HepG2 (cell line): ENCODE data around the gene SEPTIN10.

Experiments
- CHD2 ChIP-seq: IDR thresholded peaks from 2 replicates; pipeline ENCODE4 v1.6.1; 2011; ENCODE audit warnings: low read depth, low read length, improper control_type of control experiment
- ISL2 ChIP-seq: sonication (generic); formaldehyde crosslinking; IDR thresholded peaks from 2 replicates; pipeline ENCODE4 v1.5.0; 2020; ENCODE audit warnings: missing genetic modification reagents
- JUND ChIP-seq: sonication (generic); formaldehyde crosslinking; IDR thresholded peaks from 2 replicates; pipeline ENCODE4 v1.8.0; 2022; ENCODE audit warnings: mild to moderate bottlenecking, missing genetic modification reagents
- MTERF4 ChIP-seq: sonication (generic); formaldehyde crosslinking; IDR thresholded peaks from 2 replicates; pipeline ENCODE4 v1.8.0; 2023; ENCODE audit warnings: mild to moderate bottlenecking, missing genetic modification reagents
- RAD21 ChIP-seq: fragments of 450-650 bp; formaldehyde crosslinking; IDR thresholded peaks from 2 replicates; pipeline ENCODE4 v1.5.0; 2020; ENCODE audit warnings: mild to moderate bottlenecking
- SIX1 ChIP-seq: sonication (generic); formaldehyde crosslinking; IDR thresholded peaks from 2 replicates; pipeline ENCODE4 v1.4.0; 2020; ENCODE audit warnings: missing genetic modification reagents, borderline replicate concordance
- SPEN ChIP-seq: sonication (generic); formaldehyde crosslinking; IDR thresholded peaks from 2 replicates; pipeline ENCODE4 v1.5.1; 2020; ENCODE audit warnings: low read depth, mild to moderate bottlenecking, missing genetic modification reagents
- TRIM24 ChIP-seq: sonication (generic); formaldehyde crosslinking; IDR thresholded peaks from 2 replicates; pipeline ENCODE4 v1.8.0; 2022; ENCODE audit warnings: mild to moderate bottlenecking, missing genetic modification reagents
- TF ChIP-seq, protein P1 (sequence below): sonication (generic); formaldehyde crosslinking; IDR thresholded peaks from 2 replicates; pipeline ENCODE4 v1.5.0; 2020; ENCODE audit warnings: mild to moderate bottlenecking, missing genetic modification reagents, moderate library complexity
- TF ChIP-seq, protein P2 (sequence below): IDR thresholded peaks from 2 replicates; pipeline ENCODE4 v1.6.1; 2012; ENCODE audit warnings: inconsistent platforms
- TF ChIP-seq, protein P3 (sequence below): sonication (generic); formaldehyde crosslinking; IDR thresholded peaks from 2 replicates; pipeline ENCODE4 v1.8.1; 2022; ENCODE audit warnings: low read depth, mild to moderate bottlenecking, missing genetic modification reagents
- TF ChIP-seq, protein P4 (sequence below): sonication (generic); formaldehyde crosslinking; IDR thresholded peaks from 2 replicates; pipeline ENCODE4 v1.8.1; 2023; ENCODE audit warnings: missing genetic modification reagents, inconsistent platforms, borderline replicate concordance
- TF ChIP-seq, protein P5 (sequence below): sonication (generic); formaldehyde crosslinking; IDR thresholded peaks from 2 replicates; pipeline ENCODE4 v1.5.1; 2020; ENCODE audit warnings: mild to moderate bottlenecking, missing genetic modification reagents

DNA sequence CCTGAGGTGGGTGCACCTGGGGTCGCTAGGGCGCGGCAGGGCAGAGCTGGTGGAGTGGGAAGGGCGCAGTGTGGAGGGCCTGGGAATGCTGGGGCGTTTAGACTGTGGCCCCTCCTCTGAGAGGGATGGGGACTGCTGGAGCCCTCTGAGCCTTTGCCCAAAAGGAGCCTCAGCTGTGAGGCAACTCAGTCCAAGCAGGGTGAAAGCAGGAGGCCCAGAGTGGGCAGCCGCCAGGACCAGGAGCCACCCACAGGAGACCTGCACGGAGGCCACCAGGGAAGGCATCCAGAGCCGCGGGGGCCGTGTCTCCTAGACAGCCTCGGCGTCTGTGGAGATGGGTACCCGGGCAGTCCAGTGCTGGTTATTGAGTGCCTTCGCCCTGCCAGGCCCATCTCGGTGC is 114.9 kb downstream of the SEPTIN10 start:
- TF ChIP-seq CHD2 (no peak), ISL2 (CRISPR knock-in tag) (no peak), SIX1 (CRISPR knock-in tag) (no peak), JUND (no peak), SPEN (no peak), TRIM24 (CRISPR knock-in tag) (no peak), MTERF4 (CRISPR knock-in tag) (no peak), RAD21 (no peak)
- TF ChIP-seq, protein P1, sequence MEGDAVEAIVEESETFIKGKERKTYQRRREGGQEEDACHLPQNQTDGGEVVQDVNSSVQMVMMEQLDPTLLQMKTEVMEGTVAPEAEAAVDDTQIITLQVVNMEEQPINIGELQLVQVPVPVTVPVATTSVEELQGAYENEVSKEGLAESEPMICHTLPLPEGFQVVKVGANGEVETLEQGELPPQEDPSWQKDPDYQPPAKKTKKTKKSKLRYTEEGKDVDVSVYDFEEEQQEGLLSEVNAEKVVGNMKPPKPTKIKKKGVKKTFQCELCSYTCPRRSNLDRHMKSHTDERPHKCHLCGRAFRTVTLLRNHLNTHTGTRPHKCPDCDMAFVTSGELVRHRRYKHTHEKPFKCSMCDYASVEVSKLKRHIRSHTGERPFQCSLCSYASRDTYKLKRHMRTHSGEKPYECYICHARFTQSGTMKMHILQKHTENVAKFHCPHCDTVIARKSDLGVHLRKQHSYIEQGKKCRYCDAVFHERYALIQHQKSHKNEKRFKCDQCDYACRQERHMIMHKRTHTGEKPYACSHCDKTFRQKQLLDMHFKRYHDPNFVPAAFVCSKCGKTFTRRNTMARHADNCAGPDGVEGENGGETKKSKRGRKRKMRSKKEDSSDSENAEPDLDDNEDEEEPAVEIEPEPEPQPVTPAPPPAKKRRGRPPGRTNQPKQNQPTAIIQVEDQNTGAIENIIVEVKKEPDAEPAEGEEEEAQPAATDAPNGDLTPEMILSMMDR (CRISPR knock-in tag): no peak
- TF ChIP-seq, protein P2, sequence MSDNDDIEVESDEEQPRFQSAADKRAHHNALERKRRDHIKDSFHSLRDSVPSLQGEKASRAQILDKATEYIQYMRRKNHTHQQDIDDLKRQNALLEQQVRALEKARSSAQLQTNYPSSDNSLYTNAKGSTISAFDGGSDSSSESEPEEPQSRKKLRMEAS: no peak
- TF ChIP-seq, protein P3, sequence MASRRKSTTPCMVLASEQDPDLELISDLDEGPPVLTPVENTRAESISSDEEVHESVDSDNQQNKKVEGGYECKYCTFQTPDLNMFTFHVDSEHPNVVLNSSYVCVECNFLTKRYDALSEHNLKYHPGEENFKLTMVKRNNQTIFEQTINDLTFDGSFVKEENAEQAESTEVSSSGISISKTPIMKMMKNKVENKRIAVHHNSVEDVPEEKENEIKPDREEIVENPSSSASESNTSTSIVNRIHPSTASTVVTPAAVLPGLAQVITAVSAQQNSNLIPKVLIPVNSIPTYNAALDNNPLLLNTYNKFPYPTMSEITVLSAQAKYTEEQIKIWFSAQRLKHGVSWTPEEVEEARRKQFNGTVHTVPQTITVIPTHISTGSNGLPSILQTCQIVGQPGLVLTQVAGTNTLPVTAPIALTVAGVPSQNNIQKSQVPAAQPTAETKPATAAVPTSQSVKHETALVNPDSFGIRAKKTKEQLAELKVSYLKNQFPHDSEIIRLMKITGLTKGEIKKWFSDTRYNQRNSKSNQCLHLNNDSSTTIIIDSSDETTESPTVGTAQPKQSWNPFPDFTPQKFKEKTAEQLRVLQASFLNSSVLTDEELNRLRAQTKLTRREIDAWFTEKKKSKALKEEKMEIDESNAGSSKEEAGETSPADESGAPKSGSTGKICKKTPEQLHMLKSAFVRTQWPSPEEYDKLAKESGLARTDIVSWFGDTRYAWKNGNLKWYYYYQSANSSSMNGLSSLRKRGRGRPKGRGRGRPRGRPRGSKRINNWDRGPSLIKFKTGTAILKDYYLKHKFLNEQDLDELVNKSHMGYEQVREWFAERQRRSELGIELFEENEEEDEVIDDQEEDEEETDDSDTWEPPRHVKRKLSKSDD (CRISPR knock-in tag): no peak
- TF ChIP-seq, protein P4, sequence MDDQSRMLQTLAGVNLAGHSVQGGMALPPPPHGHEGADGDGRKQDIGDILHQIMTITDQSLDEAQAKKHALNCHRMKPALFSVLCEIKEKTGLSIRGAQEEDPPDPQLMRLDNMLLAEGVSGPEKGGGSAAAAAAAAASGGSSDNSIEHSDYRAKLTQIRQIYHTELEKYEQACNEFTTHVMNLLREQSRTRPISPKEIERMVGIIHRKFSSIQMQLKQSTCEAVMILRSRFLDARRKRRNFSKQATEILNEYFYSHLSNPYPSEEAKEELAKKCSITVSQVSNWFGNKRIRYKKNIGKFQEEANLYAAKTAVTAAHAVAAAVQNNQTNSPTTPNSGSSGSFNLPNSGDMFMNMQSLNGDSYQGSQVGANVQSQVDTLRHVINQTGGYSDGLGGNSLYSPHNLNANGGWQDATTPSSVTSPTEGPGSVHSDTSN (CRISPR knock-in tag): no peak
- TF ChIP-seq, protein P5, sequence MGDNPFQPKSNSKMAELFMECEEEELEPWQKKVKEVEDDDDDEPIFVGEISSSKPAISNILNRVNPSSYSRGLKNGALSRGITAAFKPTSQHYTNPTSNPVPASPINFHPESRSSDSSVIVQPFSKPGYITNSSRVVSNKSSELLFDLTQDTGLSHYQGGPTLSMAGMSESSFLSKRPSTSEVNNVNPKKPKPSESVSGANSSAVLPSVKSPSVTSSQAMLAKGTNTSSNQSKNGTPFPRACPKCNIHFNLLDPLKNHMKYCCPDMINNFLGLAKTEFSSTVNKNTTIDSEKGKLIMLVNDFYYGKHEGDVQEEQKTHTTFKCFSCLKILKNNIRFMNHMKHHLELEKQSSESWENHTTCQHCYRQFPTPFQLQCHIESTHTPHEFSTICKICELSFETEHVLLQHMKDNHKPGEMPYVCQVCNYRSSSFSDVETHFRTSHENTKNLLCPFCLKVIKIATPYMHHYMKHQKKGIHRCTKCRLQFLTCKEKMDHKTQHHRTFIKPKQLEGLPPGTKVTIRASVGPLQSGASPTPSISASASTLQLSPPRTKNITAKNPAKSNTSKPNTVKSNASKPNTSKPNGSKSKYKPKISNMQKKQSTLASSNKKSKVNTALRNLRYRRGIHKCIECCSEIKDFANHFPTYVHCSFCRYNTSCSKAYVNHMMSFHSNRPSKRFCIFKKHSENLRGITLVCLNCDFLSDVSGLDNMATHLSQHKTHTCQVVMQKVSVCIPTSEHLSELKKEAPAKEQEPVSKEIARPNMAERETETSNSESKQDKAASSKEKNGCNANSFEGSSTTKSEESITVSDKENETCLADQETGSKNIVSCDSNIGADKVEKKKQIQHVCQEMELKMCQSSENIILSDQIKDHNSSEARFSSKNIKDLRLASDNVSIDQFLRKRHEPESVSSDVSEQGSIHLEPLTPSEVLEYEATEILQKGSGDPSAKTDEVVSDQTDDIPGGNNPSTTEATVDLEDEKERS (CRISPR knock-in tag): no peak
